Measurements from ENCODE around the gene METTL21C.

The METTL21C gene

GRCh38 chr13:102708211-102708610 lies 13.4 kb upstream of the METTL21C start:
- Histone ChIP-seq H3K9me3 (ENCODE audit: severe bottlenecking) (no peaks in the 10 kb centered on the region), H3K27me3 (ENCODE audit: insufficient read depth, low read depth, severe bottlenecking) (no peaks in the 10 kb centered on the region), H3K27ac (no peak overlapping the region), H3K4me3 (ENCODE audit: low read depth, low read length) (no peak overlapping the region), H3K36me3 (no peaks in the 10 kb centered on the region)
- TF ChIP-seq CTCF (IDR thresholded peaks at IDR 0.05; ENCODE audit: low read depth, low read length): no peak
- DNase-seq: no peak

- no peak for DNase-seq
- H3K9me3 ChIP-seq (ENCODE audit: severe bottlenecking): no peaks in the 10 kb centered on the region
- H3K4me3 ChIP-seq (ENCODE audit: low read depth, low read length): no peak overlapping the region
- H3K27ac ChIP-seq: no peak overlapping the region
- H3K36me3 ChIP-seq: no peaks in the 10 kb centered on the region
- no peaks in the 10 kb centered on the region for H3K27me3 ChIP-seq (ENCODE audit: insufficient read depth, low read depth, severe bottlenecking)
- TF ChIP-seq CTCF (IDR thresholded peaks at IDR 0.05; ENCODE audit: low read depth, low read length): no peak
Observed at GRCh38 chr13:102707467-102707866, 12.6 kb upstream of the METTL21C start.

- H3K27me3 ChIP-seq (ENCODE audit: insufficient read depth, low read depth, severe bottlenecking): no peaks in the 10 kb centered on the region
- no peak overlapping the region for H3K27ac ChIP-seq
- TF ChIP-seq CTCF (IDR thresholded peaks at IDR 0.05; ENCODE audit: low read depth, low read length): no peak
- DNase-seq: no peak
- no peak overlapping the region for H3K4me3 ChIP-seq (ENCODE audit: low read depth, low read length)
- no peaks in the 10 kb centered on the region for H3K9me3 ChIP-seq (ENCODE audit: severe bottlenecking)
- no peaks in the 10 kb centered on the region for H3K36me3 ChIP-seq
Observed at GRCh38 chr13:102704238-102705058, 9.6 kb upstream of the METTL21C start.

- Histone ChIP-seq H3K36me3 (no peaks in the 10 kb centered on the region), H3K27ac (no peak overlapping the region), H3K4me3 (ENCODE audit: low read depth, low read length) (no peak overlapping the region), H3K9me3 (ENCODE audit: severe bottlenecking) (no peaks in the 10 kb centered on the region), H3K27me3 (ENCODE audit: insufficient read depth, low read depth, severe bottlenecking) (no peaks in the 10 kb centered on the region)
- TF ChIP-seq CTCF (IDR thresholded peaks at IDR 0.05; ENCODE audit: low read depth, low read length): no peak
- DNase-seq: no peak
Observed at GRCh38 chr13:102703726-102704035, 8.8 kb upstream of the METTL21C start.

GRCh38 chr13:102702965-102703725 lies 8.3 kb upstream of the METTL21C start:
- H3K4me3 ChIP-seq (ENCODE audit: low read depth, low read length): no peak overlapping the region
- no peak overlapping the region for H3K27ac ChIP-seq

More at GRCh38 chr13:102702965-102703725, 8.3 kb upstream of the METTL21C start:
- Histone ChIP-seq H3K27me3 (ENCODE audit: insufficient read depth, low read depth, severe bottlenecking) (no peaks in the 10 kb centered on the region), H3K36me3 (no peaks in the 10 kb centered on the region), H3K9me3 (ENCODE audit: severe bottlenecking) (no peaks in the 10 kb centered on the region)
- no peak for DNase-seq
- no peak for TF ChIP-seq CTCF (IDR thresholded peaks at IDR 0.05; ENCODE audit: low read depth, low read length)
